IPS-NIHi11 (cell line): ENCODE measurements around the gene DOCK1.
"Not testable (repeated sequence)": the region's sequence is repeated elsewhere in the genome, so short reads cannot be mapped to it uniquely, and the experiment has no call there.

Experiments
- DNase-seq: peaks from one replicate; pipeline ENCODE4 v3.0.0; 2012; ENCODE audit warnings: mixed read lengths, low spot score

The DOCK1 gene

DNA sequence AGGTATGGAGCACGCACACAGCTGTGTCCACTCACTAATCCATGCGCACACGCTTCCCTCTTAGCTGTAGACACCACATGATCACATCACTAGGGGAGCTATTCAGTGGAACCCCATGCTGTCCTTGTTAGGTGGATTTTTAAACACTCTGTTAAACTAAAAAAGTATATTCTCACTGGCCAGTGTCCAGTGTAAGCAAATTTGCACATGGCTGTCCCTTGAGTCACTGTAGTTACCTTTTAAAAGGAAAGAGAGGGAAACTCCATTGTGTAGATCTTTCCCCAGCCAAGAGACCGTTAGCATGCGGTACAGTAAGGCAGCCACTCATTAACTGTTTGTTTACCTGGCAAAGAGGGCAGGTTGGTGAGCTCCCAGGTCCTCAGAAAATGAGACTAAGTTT, 372.8 kb downstream of the DOCK1 start:
- no peak for DNase-seq

DNA sequence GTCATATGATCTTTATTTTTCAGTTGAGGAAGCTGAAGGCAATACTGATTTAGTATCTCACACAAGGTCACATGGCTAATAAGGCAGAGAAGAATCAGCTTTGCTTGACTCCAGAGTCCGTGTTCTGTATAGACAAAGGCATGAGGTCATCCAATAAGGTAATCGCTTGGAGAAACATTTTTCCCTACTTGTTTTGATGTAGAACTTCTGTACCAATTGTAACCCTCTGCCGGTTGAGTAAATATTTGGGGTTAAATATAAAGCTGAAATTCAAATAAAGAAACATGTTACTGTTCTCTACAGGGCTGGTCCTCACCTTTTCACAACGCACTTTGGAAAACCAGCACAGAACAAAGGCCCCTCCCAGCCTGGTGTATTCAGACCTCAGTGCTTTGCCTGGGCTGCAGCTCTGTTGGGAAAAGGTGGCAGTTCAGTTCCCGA, 374.1 kb downstream of the DOCK1 start:
- DNase-seq: no peak

DNA sequence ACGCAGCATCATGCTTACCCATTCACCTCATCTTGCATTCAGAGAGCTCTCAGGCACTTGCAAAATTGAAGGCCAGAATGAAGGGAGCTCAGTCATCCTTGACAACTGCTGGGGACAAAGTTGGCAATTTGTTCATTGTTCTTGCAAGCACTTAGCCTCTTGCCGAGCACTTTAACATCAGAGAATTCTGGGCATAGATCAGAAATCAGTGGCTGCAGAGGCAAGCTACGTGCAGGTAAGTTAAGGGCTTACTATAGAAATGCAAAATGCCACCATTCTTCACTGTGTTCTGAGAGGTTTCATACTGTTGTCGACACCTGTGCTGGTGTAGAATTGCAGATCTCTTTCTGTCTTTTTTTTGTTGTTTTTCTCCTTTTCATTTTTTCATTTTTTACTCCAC, 375.2 kb downstream of the DOCK1 start:
- DNase-seq: no peak

GRCh38 chr10:127283017-127283416, 377.8 kb downstream of the DOCK1 start:
- no peak for DNase-seq

GRCh38 chr10:127283576-127283975, 378.3 kb downstream of the DOCK1 start:
- DNase-seq: no peak

- no peak for DNase-seq
These were observed 385.6 kb downstream of the DOCK1 start for GRCh38 chr10:127290850-127291249.

DNA sequence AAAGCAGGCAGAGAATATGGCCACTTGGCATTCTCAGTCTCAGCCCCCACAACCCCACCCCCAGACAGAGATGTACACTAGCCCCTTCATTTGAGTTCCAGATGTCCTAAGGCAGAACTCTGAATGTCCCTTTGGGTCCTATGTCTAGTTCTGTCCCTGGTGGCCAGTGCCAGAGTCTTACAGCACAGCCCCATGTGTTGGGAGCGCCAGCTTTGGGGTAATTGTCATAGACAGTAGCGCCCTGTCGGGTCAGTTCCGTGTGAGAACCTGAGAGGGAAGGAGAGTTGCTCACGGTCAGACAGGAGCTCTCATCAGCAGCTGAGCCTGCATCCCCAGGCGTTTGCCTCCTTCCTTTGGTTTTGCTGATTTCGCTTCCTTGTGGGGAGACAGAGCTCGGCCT, 386.1 kb downstream of the DOCK1 start:
- no peak for DNase-seq

DNA sequence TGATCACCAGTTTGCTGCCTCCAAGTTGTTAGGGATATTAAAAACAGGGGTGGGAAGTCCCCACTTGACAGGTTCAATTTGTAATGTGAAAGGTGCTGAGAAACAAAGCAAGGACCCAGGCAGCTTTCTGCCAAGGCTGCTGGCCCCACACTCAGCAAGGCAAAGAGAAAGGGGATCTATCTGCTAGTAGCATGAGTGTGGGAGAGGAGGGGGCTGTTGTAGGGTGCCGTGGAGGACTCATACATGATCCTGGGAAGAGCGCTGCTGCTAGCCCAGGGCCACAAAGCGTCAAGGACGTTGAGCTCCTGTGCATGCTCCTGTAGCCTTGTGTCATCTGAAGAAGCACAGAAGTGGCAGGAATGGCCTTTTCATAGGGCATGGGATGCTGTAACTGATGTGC, 387.7 kb downstream of the DOCK1 start:
- DNase-seq: no peak

DNA sequence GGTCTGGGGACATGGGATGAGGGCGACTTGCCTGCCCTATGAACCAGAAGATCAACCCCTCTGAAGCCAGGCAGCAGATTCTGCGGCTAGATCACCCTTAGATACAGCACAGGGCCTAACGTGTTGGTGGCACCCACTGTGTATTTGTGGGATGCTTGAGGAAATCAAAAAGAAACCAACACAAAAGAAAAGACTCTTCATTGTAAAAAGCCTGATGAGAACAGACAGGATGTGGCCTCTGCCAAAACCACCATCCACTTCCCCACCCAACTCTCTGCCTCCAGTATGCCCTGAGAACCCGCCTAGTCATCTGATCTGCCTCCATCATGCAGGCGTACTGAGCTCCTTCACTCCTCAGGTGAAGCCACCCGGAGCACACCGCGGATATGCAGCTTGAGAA, 388.4 kb downstream of the DOCK1 start:
- no peak for DNase-seq

GRCh38 chr10:127296696-127297095, 391.5 kb downstream of the DOCK1 start:
- DNase-seq: no peak

- DNase-seq: no peak
These were observed 393.2 kb downstream of the DOCK1 start for GRCh38 chr10:127298381-127298780.

DNA sequence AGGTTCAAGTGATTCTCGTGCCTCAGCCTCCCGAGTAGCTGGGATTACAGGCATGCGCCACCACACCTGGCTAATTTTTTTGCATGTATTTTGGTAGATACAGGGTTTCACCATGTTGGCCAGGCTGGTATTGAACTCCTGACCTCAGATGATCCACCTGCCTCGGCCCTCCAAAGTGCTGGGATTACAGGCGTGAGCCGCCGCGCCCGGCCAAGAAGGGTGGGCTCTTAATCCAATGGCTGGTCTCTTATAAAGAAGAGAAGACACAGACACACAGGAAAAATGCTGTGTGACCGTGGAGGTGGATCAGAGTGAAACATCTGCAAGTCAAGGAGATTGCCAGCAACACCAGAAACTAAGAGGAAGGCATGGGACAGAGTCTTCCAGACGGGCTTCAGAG, 394.0 kb downstream of the DOCK1 start:
- DNase-seq: not testable (repeated sequence)

DNA sequence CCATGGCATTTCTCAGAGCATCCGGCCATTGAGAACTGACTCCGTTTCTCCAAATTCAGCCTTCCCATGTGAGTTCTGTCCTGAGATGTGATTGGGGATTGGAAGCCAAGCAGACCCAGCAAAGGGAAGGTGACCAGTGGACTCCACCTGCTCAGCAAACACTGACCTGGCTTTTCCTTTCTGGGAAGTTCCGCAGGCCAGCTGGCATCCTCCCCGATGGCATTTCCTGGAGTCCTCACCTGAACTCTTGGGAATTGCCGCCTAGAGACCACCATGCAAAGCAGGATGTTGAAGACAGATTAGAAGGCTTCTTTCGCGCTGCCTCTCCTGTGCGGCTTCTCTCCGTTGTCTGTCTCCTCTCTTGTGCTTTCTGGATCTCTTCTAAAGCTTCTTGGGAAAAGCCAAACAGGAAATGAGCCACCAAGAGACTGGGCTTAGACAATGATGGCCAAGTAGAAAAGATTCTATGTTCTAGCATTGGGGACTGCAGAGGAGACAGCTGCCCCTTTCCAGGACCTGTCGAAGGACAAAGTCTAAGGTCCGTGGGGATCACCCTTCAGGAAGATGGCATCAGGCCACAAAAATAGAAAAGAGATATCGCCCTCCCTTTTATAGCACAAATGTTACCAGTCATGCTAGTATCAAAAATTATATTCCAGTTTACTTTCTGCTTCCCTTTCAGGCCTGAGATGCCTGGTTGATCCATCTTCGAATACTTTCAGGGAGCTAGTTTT, 394.9 kb downstream of the DOCK1 start:
- DNase-seq: no peak

GRCh38 chr10:127300868-127301321, 395.7 kb downstream of the DOCK1 start:
- DNase-seq: no peak

DNA sequence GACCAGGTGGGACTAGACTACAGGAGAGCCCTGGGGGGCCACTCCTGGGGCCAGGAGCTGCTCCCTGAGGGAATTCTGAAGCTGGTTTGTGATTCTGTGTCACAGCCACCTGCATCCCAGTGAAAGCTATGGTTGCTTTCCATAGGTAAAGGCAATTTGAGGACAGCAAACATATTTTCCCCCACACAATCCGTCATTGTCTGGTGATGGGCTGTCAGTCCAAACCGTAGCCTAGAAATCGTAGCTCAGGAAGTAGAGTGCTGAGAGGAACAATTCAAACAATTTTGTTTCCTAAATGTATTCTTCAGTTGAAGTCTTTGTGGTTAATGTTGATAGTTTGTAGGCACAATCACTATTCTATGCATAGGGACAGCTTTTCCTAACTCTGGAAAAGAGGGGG, 397.1 kb downstream of the DOCK1 start:
- no peak for DNase-seq

- no peak for DNase-seq
These were observed 397.9 kb downstream of the DOCK1 start for GRCh38 chr10:127303105-127303504.

GRCh38 chr10:127303746-127304145, 398.5 kb downstream of the DOCK1 start:
- DNase-seq: no peak

DNA sequence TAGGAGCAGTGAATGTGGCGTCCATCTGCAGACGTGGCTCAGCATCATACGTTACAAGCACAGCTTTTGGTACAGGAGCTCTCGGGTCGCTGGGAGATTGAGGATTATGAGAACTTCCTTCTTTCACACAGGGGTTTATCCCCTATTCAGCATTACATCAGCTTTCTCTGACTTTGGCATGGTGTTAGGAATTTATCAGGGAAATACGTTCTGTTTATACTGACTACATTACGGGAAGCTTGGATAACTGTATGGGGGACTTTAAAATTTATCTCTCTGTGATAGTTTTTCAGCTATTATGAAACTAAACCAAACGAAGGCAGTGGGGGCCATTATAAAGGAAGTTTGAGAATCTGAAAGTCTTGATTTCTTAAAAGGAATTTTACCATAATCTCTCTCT, 401.3 kb downstream of the DOCK1 start:
- no peak for DNase-seq

DNA sequence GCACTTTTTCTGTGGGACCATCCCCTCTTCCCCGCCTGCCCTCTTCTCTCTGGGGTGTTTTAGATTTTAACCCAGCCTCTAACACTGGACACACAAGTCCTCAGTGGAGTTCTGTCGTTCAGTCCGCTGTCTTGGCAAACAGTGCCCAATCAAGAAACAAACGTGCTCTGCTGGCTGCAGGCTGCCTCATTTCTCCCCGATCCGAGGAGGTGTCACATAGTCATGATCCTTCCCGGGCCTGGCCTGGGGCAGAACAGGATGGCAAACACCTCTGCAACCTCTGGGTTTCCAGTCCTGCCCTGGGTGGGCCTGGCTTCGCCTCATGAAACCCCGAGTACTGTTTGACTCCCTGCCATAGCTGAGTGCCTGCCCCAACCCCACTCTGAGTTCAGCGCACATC, 402.1 kb downstream of the DOCK1 start:
- DNase-seq: no peak

- DNase-seq: no peak
These were observed 402.8 kb downstream of the DOCK1 start for GRCh38 chr10:127308031-127308430.

DNA sequence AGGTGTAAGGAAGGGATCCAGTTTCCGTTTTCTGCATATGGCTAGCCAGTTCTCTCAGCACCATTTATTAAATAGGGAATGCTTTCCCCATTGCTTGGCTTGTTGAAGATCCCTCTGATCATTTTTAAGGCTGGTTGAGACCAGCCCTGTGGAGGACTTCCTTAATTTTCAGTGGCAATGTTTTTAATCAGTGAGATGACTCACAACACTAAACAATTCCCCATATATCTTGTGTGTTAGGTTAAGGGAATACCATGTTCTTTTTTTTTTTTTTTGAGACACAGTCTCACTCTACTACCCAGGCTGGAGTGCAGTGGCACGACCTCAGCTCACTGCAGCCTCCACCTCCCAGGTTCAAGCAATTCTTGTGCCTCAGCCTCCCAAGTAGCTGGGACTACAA, 404.4 kb downstream of the DOCK1 start:
- DNase-seq: not testable (repeated sequence)

DNA sequence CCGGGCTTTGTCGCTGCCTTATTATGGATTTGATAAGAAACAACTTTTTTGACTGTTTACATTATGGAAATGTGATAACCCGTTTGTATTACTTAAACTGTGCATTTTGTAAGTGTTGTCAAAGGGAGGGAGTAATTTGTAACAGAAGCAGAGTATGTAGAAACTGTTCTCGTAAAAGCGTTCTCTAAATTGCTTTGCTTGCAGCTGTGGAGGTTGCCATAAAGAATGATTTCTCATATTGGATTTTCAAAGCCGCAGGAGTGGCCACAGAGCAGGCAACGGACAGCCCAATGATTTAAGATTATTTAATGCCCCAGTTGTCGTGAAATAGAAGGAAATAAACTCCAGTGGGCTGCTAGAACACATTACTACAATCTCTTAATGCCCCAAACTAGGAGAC, 405.2 kb downstream of the DOCK1 start:
- no peak for DNase-seq

DNA sequence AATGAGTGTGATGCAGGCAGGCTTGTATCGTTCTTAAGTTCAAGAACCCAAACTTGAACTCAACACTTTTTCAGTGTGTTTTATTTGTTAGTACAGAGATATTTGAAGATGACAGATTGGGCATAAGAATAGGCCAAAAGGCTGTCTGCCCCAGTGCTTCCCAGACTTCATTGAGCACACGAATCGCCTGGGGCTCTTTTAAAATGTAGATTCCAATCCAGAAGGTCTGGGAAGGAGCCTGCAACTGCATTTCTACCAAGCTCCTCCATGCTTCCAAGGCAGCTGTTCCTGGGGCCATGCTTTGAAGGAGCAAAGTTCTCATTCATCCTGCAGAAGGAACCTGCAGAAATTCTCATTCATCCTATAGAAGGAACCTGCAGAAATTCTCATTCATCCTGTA, 405.7 kb downstream of the DOCK1 start:
- DNase-seq: no peak

- DNase-seq: no peak
These were observed 408.9 kb downstream of the DOCK1 start for GRCh38 chr10:127313996-127314700.
